GM12873 (cell line): ENCODE measurements around the gene ETFB.

Experiments used
- CTCF ChIP-seq: IDR thresholded peaks from 2 replicates; pipeline ENCODE4 v1.5.1; 2012; ENCODE audit warnings: low read depth, mild to moderate bottlenecking, moderate library complexity, low read length, control low read depth; ENCODE audit not compliant: insufficient read depth; ENCODE audit errors: missing control alignments

The ETFB gene

GRCh38 chr19:51352783-51353360, 13.3 kb downstream of the ETFB start:
- TF ChIP-seq CTCF = no peak

GRCh38 chr19:51351266-51351990, 14.8 kb downstream of the ETFB start:
- TF ChIP-seq CTCF = no peak

GRCh38 chr19:51347209-51347928, 18.8 kb downstream of the ETFB start:
- TF ChIP-seq CTCF = no peak

- TF ChIP-seq CTCF = peak; percentile 10
These were observed 19.4 kb downstream of the ETFB start for GRCh38 chr19:51346742-51347141.

GRCh38 chr19:51345076-51345620, 21.0 kb downstream of the ETFB start:
- TF ChIP-seq CTCF = no peak

GRCh38 chr19:51342631-51343569, 23.3 kb downstream of the ETFB start:
- TF ChIP-seq CTCF = no peak
